Upper lobe of left lung (tissue), 6 donors: ENCODE data around the gene GLE1. TPM values are rescaled to one million over a fixed set of nuclear protein-coding genes. Genes with fewer than 3 reads are reported as not detected.
A peak's percentile ranks its signal among the peaks of the same experiment; 100 is the strongest.
"Not testable (repeated sequence)": the region's sequence is repeated elsewhere in the genome, so short reads cannot be mapped to it uniquely, and the experiment has no call there.

Source experiments
- ATAC-seq, 2 donors: fragments of 200-7000 bp; cut with Tn5 transposase; one replicate each; pipeline ENCODE4 v1.9.1; 2022; ENCODE audit warnings: mild to moderate bottlenecking in 2 of 2, moderate library complexity in 2 of 2; ENCODE audit not compliant: low FRiP score in 2 of 2
- DNase-seq, 2 donors: peaks; one replicate each; pipeline ENCODE4 v3.0.0-alpha.2; 2019 to 2020
- H3K27ac ChIP-seq, 4 donors: fragments of 200-600 bp; sonication (generic); one replicate each; pipeline ENCODE4 v1.5.1; 2016 to 2019
- H3K27me3 ChIP-seq, 4 donors: fragments of 200-600 bp; sonication (generic); one replicate each; pipeline ENCODE4 v1.5.1; 2017 to 2019
- H3K36me3 ChIP-seq, 4 donors: fragments of 200-600 bp; sonication (generic); one replicate each; pipeline ENCODE4 v1.5.1; 2016 to 2019
- H3K4me1 ChIP-seq, 4 donors: fragments of 200-600 bp; sonication (generic); one replicate each; pipeline ENCODE4 v1.5.1; 2018 to 2019
- H3K4me3 ChIP-seq, 4 donors: fragments of 200-600 bp; sonication (generic); one replicate each; pipeline ENCODE4 v1.5.1; 2017 to 2019; ENCODE audit warnings: mild to moderate bottlenecking in 2 of 4, moderate library complexity in 1 of 4
- H3K9me3 ChIP-seq, 4 donors: fragments of 200-600 bp; sonication (generic); one replicate each; pipeline ENCODE4 v1.5.1; 2018 to 2019
- EP300 ChIP-seq, 4 donors: sonication (generic); formaldehyde crosslinking; IDR thresholded peaks; one replicate each; pipeline ENCODE4 v1.5.1; 2017; ENCODE audit warnings: antibody characterized with exemption in 4 of 4, control low read depth in 2 of 4
- POLR2A ChIP-seq, 4 donors: fragments of 450-650 bp; IDR thresholded peaks; one replicate each; pipeline ENCODE4 v1.5.1; 2016 to 2017; ENCODE audit warnings: antibody characterized with exemption in 4 of 4, mild to moderate bottlenecking in 2 of 4
- POLR2AphosphoS5 ChIP-seq, 2 donors: sonication (generic); formaldehyde crosslinking; IDR thresholded peaks; one replicate each; pipeline ENCODE4 v1.5.1; 2017; ENCODE audit warnings: antibody characterized with exemption in 2 of 2
- WGBS, 2 donors: methylation state at CpG; one replicate each; pipeline ENCODE4 v1.1.5; 2017 to 2018; 5-methylcytosine and 5-hydroxymethylcytosine counted together
- total RNA-seq, 6 donors: library from RNA; depleted of rRNA in 4 of 6; stranded (reverse); fragments of >200 nt in 4 of 6; gene quantifications; one replicate each; pipeline versions ENCODE4 v1.1.0 to v1.2.1, GENCODE V29; 2016 to 2021
- TF ChIP-seq, protein P1 (sequence below), 6 experiments: fragments of 450-650 bp in 4 of 6; fragments of 200-600 bp in 2 of 6; sonication (generic) in 2 of 6; IDR thresholded peaks; one replicate each; pipeline ENCODE4 v1.5.1; 2016 to 2019; ENCODE audit warnings: antibody characterized with exemption in 6 of 6
- donor health status: DM: no; HTN: no; CAD: no; lungs with moderate emphysema.
- donor health status: DM: no; HTN: yes; CAD: no; lungs with severe emphysema.

GLE1 gene
- total RNA-seq, 6 donors from 2014 or later = 19.0 to 36.7 (median 24.5) TPM

GRCh38 chr9:128499920-128500319, 4.6 kb upstream of the GLE1 start:
- no peak for DNase-seq
- Histone ChIP-seq H3K9me3 (no peaks in the 10 kb centered on the region), H3K4me3 (no peak overlapping the region), H3K4me1 (peaks cover 6 to 10% (median 8%) of the 10 kb centered on the region in 4 donors), H3K36me3 (peaks cover 0 to 55% (median 39%) of the 10 kb centered on the region in 4 donors), H3K27ac (no peak overlapping the region), H3K27me3 (no peaks in the 10 kb centered on the region)
- ATAC-seq = no peak
- WGBS, 2 donors = 96 to 98% methylated on average over 15 of the region's 15 CpGs
- TF ChIP-seq POLR2A (IDR thresholded peaks at IDR 0.05) = no peak
- no peak for TF ChIP-seq POLR2AphosphoS5 (IDR thresholded peaks at IDR 0.05)
- TF ChIP-seq EP300 (IDR thresholded peaks at IDR 0.05) = no peak
- TF ChIP-seq, protein P1, sequence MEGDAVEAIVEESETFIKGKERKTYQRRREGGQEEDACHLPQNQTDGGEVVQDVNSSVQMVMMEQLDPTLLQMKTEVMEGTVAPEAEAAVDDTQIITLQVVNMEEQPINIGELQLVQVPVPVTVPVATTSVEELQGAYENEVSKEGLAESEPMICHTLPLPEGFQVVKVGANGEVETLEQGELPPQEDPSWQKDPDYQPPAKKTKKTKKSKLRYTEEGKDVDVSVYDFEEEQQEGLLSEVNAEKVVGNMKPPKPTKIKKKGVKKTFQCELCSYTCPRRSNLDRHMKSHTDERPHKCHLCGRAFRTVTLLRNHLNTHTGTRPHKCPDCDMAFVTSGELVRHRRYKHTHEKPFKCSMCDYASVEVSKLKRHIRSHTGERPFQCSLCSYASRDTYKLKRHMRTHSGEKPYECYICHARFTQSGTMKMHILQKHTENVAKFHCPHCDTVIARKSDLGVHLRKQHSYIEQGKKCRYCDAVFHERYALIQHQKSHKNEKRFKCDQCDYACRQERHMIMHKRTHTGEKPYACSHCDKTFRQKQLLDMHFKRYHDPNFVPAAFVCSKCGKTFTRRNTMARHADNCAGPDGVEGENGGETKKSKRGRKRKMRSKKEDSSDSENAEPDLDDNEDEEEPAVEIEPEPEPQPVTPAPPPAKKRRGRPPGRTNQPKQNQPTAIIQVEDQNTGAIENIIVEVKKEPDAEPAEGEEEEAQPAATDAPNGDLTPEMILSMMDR (IDR thresholded peaks at IDR 0.05) = no peak

GRCh38 chr9:128503415-128503825, 1.1 kb upstream of the GLE1 start:
- ATAC-seq, H3K27me3 ChIP-seq, H3K9me3 ChIP-seq, H3K27ac ChIP-seq, DNase-seq: not testable (repeated sequence)
- WGBS, 2 donors = 70 to 72% methylated on average over 11 to 14 of the region's 14 CpGs
- Histone ChIP-seq H3K4me1 (peaks cover 16 to 21% (median 19%) of the 10 kb centered on the region in 4 donors), H3K36me3 (peaks cover 0 to 30% (median 19%) of the 10 kb centered on the region in 4 donors), H3K4me3 (peak overlapping the region in 3 of 4 donors; percentile 64 to 77 (median 66))

DNA sequence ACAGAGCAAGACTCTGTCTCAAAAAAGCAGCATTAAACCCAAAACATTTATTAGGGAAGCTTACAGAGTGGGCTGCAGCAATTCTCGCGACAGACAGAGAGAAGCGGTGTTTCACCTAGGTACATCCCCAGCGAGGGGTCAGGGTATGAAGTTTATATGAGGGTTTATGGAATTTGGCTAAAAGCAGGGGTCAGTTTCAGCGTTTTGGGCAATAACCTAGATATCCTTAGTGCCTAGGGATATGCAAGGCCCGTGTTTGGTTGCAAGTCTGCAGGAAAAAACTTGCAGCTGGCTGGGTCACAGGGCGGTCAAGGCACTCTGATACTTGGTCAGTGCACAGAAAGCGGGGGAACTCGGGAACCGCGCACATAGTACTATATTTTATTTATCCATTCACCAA, 649 bp upstream of the GLE1 start:
- no peak for DNase-seq
- Histone ChIP-seq H3K9me3 (no peaks in the 10 kb centered on the region), H3K4me3 (peak overlapping the region in 3 of 4 donors; percentile 64 to 77 (median 66)), H3K27me3 (no peaks in the 10 kb centered on the region), H3K4me1 (peaks cover 16 to 21% (median 19%) of the 10 kb centered on the region in 4 donors), H3K36me3 (peaks cover 0 to 27% (median 17%) of the 10 kb centered on the region in 4 donors), H3K27ac (peak overlapping the region in 1 of 4 donors; percentile 85)
- ATAC-seq = peak in 1 of 2 donors; percentile 57
- 18 to 23% methylated on average over 11 of the region's 11 CpGs for WGBS, 2 donors
- TF ChIP-seq POLR2A (IDR thresholded peaks at IDR 0.05) = no peak
- TF ChIP-seq POLR2AphosphoS5 (IDR thresholded peaks at IDR 0.05) = no peak
- TF ChIP-seq, protein P1 (IDR thresholded peaks at IDR 0.05) = no peak
- no peak for TF ChIP-seq EP300 (IDR thresholded peaks at IDR 0.05)

DNA sequence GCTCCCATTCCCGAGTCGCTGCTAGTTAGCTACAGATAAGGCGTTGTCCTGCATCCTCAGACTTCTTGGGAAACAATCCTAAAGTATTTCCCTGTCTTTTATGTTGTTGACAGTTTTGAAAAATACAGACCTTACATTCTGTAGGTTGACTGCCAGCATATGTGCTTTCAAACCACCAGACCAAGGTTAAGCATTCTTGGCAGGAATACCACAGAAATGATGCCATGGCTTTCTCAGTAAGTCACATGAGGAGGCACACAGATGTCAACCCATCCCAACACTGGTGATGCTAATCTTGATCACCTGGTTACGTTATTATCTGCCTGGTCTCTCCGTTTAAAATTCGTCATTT, 871 bp downstream of the GLE1 start:
- Histone ChIP-seq H3K4me3 (peak overlapping the region; percentile 53 to 77 (median 65)), H3K36me3 (peaks cover 0 to 20% (median 13%) of the 10 kb centered on the region in 4 donors), H3K4me1 (peaks cover 16 to 21% (median 19%) of the 10 kb centered on the region in 4 donors), H3K27ac (peak overlapping the region in 3 of 4 donors; percentile 80 to 87 (median 85)), H3K9me3 (no peaks in the 10 kb centered on the region), H3K27me3 (no peaks in the 10 kb centered on the region)
- ATAC-seq (no peak), DNase-seq (no peak)
- TF ChIP-seq POLR2AphosphoS5 (IDR thresholded peaks at IDR 0.05) (no peak), POLR2A (IDR thresholded peaks at IDR 0.05) (no peak), EP300 (IDR thresholded peaks at IDR 0.05) (no peak)
- TF ChIP-seq, protein P1 (IDR thresholded peaks at IDR 0.05) = no peak
- WGBS, 2 donors = 37 to 44% methylated on average over 6 of the region's 6 CpGs

DNA sequence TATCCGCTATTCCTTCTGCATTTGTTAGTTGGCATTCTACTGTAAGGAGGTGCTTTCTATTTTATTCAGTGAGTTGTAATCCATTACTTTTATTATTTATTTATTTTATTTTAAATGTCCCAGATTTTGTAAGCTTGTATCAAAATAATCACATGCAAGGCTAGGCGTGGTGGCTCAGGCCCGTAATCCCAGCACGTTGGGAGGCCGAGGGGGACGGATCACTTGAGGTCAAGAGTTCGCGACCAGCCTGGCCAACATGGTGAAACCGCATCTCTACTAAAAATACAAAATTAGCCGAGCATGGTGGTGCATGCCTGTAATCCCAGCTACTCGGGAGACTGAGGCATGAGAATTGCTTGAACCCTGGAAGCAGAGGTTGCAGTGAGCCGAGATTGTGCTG, 1.4 kb downstream of the GLE1 start:
- peaks cover 16 to 21% (median 19%) of the 10 kb centered on the region in 4 donors for H3K4me1 ChIP-seq
- 91 to 92% methylated on average over 12 of the region's 12 CpGs for WGBS, 2 donors
- H3K27ac ChIP-seq, H3K9me3 ChIP-seq, ATAC-seq, DNase-seq, H3K27me3 ChIP-seq: not testable (repeated sequence)
- peaks cover 0 to 23% (median 11%) of the 10 kb centered on the region in 4 donors for H3K36me3 ChIP-seq
- peak overlapping the region in 1 of 4 donors; percentile 64 for H3K4me3 ChIP-seq

DNA sequence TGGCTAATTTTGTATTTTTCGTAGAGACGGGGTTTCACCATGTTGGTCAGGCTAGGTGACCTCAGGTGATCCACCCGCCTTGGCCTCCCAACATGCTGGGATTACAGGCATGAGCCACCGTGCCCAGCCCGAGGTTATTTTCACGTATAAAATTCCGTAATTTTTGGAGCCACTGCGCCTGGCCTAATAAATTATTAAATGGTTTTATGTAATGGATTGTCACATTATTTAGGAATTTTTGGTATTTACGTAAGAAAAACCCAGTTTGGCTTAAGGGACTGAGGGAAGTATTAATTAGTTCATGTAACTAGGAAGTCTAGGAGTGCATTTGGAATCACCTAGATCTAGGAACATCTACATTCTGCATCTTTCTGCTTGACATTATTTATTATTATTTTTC, 8.3 kb downstream of the GLE1 start:
- Histone ChIP-seq H3K9me3 (no peaks in the 10 kb centered on the region), H3K27me3 (no peaks in the 10 kb centered on the region), H3K36me3 (peaks cover 14 to 81% (median 42%) of the 10 kb centered on the region in 4 donors), H3K4me3 (no peak overlapping the region), H3K4me1 (no peaks in the 10 kb centered on the region), H3K27ac (no peak overlapping the region)
- DNase-seq (no peak), ATAC-seq (no peak)
- TF ChIP-seq, protein P1 (IDR thresholded peaks at IDR 0.05) = no peak
- no peak for TF ChIP-seq EP300 (IDR thresholded peaks at IDR 0.05)
- no peak for TF ChIP-seq POLR2A (IDR thresholded peaks at IDR 0.05)
- no peak for TF ChIP-seq POLR2AphosphoS5 (IDR thresholded peaks at IDR 0.05)
- WGBS, 2 donors = 96 to 99% methylated on average over 9 of the region's 9 CpGs
